H1 (cell line): ENCODE results near the gene CDH16. TPM values are rescaled to one million over a fixed set of nuclear protein-coding genes. Genes with fewer than 3 reads are reported as not detected.

Source experiments
- CTCF ChIA-PET: fragments of 300-600 bp; sonication (Branson Sonifier 250); formaldehyde crosslinking; loops from one replicate; lab custom pipeline; 2021; ENCODE audit not compliant: partially characterized antibody; lab: Charles Lee
- POLR2A ChIA-PET: fragments of 300-600 bp; sonication (Branson Sonifier 250); formaldehyde crosslinking; loops from one replicate; lab custom pipeline; 2021; ENCODE audit warnings: inconsistent platforms; ENCODE audit not compliant: partially characterized antibody; lab: Charles Lee
- DNase-seq, 2 experiments: peaks; one replicate each; pipeline versions ENCODE4 v3.0.0 to v3.0.0-alpha.2; 2010 to 2022; ENCODE audit warnings: low spot score in 2 of 2, low read depth in 1 of 2, mixed read lengths in 1 of 2
- FAIRE-seq: peaks from 2 replicates; lab custom pipeline; 2011; peaks lifted over from hg19 to GRCh38; lab: Jason Lieb, UNC
- H2AFZ ChIP-seq: 2 replicates; pipeline ENCODE4 v1.8.1; 2012; ENCODE audit warnings: low read length, inconsistent platforms
- H2AK5ac ChIP-seq: 2 replicates; pipeline ENCODE4 v1.6.1; 2013; ENCODE audit warnings: low read depth, low read length
- H2BK120ac ChIP-seq: replicated peaks from 2 replicates; pipeline ENCODE3; 2013; ENCODE audit warnings: low read depth, low read length, inconsistent platforms
- H2BK12ac ChIP-seq: 2 replicates; pipeline ENCODE4 v1.6.1; 2013; ENCODE audit warnings: low read depth, low read length
- H2BK15ac ChIP-seq: 2 replicates; pipeline ENCODE4 v1.6.1; 2013; ENCODE audit warnings: low read length
- H2BK20ac ChIP-seq: 2 replicates; pipeline ENCODE4 v1.6.1; 2013; ENCODE audit warnings: low read length
- H2BK5ac ChIP-seq: 2 replicates; pipeline ENCODE4 v1.6.1; 2013; ENCODE audit warnings: low read depth, low read length
- H3K14ac ChIP-seq: 2 replicates; pipeline ENCODE4 v1.6.1; 2013; ENCODE audit warnings: inconsistent platforms; ENCODE audit not compliant: insufficient read length
- H3K18ac ChIP-seq: 2 replicates; pipeline ENCODE4 v1.6.1; 2013; ENCODE audit warnings: low read length; ENCODE audit errors: extremely low read depth
- H3K23ac ChIP-seq: 2 replicates; pipeline ENCODE4 v1.6.1; 2013; ENCODE audit warnings: inconsistent platforms; ENCODE audit not compliant: insufficient read length
- H3K23me2 ChIP-seq: 2 replicates; pipeline ENCODE4 v1.6.1; 2013; ENCODE audit warnings: low read depth, low read length
- H3K27ac ChIP-seq: 2 replicates; pipeline ENCODE4 v1.6.1; 2011; ENCODE audit warnings: low read depth, low read length, inconsistent platforms
- H3K27me3 ChIP-seq, 4 experiments: replicated peaks in 1 of 4; 1 replicate in 1 of 4; 2 replicates in 3 of 4; pipeline versions ENCODE4 v1.6.1 to v1.8.1; 2011 to 2013; ENCODE audit warnings: low read length in 3 of 4, mild to moderate bottlenecking in 3 of 4, inconsistent platforms in 2 of 4, mixed read lengths in 2 of 4, moderate library complexity in 1 of 4; ENCODE audit not compliant: control insufficient read depth in 3 of 4, insufficient read depth in 3 of 4; ENCODE audit errors: extremely low read depth in 1 of 4
- H3K36me3 ChIP-seq, 4 experiments: 2 replicates each; pipeline versions ENCODE4 v1.6.1 to v1.8.1; 2011 to 2013; ENCODE audit warnings: mild to moderate bottlenecking in 4 of 4, low read length in 3 of 4, moderate library complexity in 2 of 4, control low read depth in 1 of 4, inconsistent platforms in 1 of 4; ENCODE audit not compliant: insufficient read depth in 4 of 4, control insufficient read depth in 2 of 4
- H3K4ac ChIP-seq: replicated peaks from 2 replicates; pipeline ENCODE3; 2013; ENCODE audit warnings: low read length, low read depth, mixed read lengths, inconsistent platforms; ENCODE audit not compliant: insufficient read length
- H3K4me1 ChIP-seq, 4 experiments: replicated peaks in 1 of 4; 1 replicate in 1 of 4; 2 replicates in 3 of 4; pipeline versions ENCODE4 v1.6.1 to v1.8.1; 2011 to 2013; ENCODE audit warnings: low read length in 3 of 4, inconsistent platforms in 2 of 4, mixed read lengths in 1 of 4; ENCODE audit not compliant: insufficient read depth in 4 of 4, control insufficient read depth in 3 of 4
- H3K4me2 ChIP-seq, 2 experiments: 2 replicates each; pipeline versions ENCODE4 v1.6.1 to v1.8.1; 2011 to 2013; ENCODE audit warnings: low read depth in 2 of 2, low read length in 2 of 2, control low read depth in 1 of 2, inconsistent platforms in 1 of 2, mild to moderate bottlenecking in 1 of 2; ENCODE audit not compliant: insufficient read depth in 1 of 2
- H3K4me3 ChIP-seq, 4 experiments: fragments of 200-600, 300-600 bp in 1 of 4; sonication (generic), shearing (Covaris generic), sonication (Bioruptor Twin) in 1 of 4; 2 replicates each; pipeline versions ENCODE4 v1.5.1 to v1.8.1; 2011 to 2016; ENCODE audit warnings: low read length in 4 of 4, low read depth in 3 of 4, control low read depth in 2 of 4, inconsistent platforms in 2 of 4, mild to moderate bottlenecking in 2 of 4, mixed read lengths in 1 of 4, moderate library complexity in 1 of 4; ENCODE audit not compliant: insufficient read depth in 2 of 4; ENCODE audit errors: extremely low read depth in 1 of 4
- H3K56ac ChIP-seq: replicated peaks from 2 replicates; pipeline ENCODE3; 2013; ENCODE audit warnings: low read depth, mild to moderate bottlenecking, mixed read lengths, low read length, inconsistent platforms; ENCODE audit not compliant: insufficient read length
- H3K79me1 ChIP-seq: 2 replicates; pipeline ENCODE4 v1.6.1; 2013; ENCODE audit warnings: low read depth, low read length, control low read depth
- H3K79me2 ChIP-seq, 2 experiments: 2 replicates each; pipeline versions ENCODE4 v1.6.1 to v1.8.1; 2012 to 2013; ENCODE audit warnings: low read length in 2 of 2, mild to moderate bottlenecking in 2 of 2, inconsistent platforms in 1 of 2; ENCODE audit not compliant: insufficient read depth in 2 of 2, control insufficient read depth in 1 of 2
- H3K9ac ChIP-seq, 4 experiments: replicated peaks in 1 of 4; 1 replicate in 1 of 4; 2 replicates in 3 of 4; pipeline versions ENCODE4 v1.6.1 to v1.8.1; 2011 to 2013; ENCODE audit warnings: low read depth in 3 of 4, low read length in 3 of 4, control low read depth in 2 of 4, mild to moderate bottlenecking in 2 of 4, moderate library complexity in 2 of 4, inconsistent platforms in 1 of 4; ENCODE audit errors: extremely low read depth in 1 of 4
- H3K9me3 ChIP-seq, 2 experiments: 2 replicates each; pipeline versions ENCODE4 v1.6.1 to v1.8.1; 2012 to 2013; ENCODE audit warnings: mild to moderate bottlenecking in 2 of 2, moderate library complexity in 2 of 2, control low read depth in 1 of 2, inconsistent platforms in 1 of 2, low read depth in 1 of 2, low read length in 1 of 2, mixed read lengths in 1 of 2; ENCODE audit not compliant: insufficient read depth in 2 of 2
- H4K20me1 ChIP-seq, 2 experiments: replicated peaks in 1 of 2; 2 replicates each; pipeline versions ENCODE3 to v1.8.1; 2011 to 2013; ENCODE audit warnings: inconsistent platforms in 2 of 2, low read length in 2 of 2, mild to moderate bottlenecking in 1 of 2; ENCODE audit not compliant: insufficient read depth in 2 of 2, control insufficient read depth in 1 of 2
- H4K5ac ChIP-seq: 2 replicates; pipeline ENCODE4 v1.6.1; 2013; ENCODE audit warnings: low read length, low read depth, mixed read lengths, inconsistent platforms; ENCODE audit not compliant: insufficient read length
- H4K8ac ChIP-seq: 2 replicates; pipeline ENCODE4 v1.8.0; 2013; ENCODE audit warnings: mild to moderate bottlenecking, moderate library complexity, low read length, inconsistent platforms; ENCODE audit not compliant: insufficient read depth; ENCODE audit errors: extremely low read depth
- H4K91ac ChIP-seq: replicated peaks from 2 replicates; pipeline ENCODE3; 2013; ENCODE audit warnings: low read length, mixed read lengths, inconsistent platforms; ENCODE audit not compliant: insufficient read length
- KDM1A ChIP-seq: fragments of 200-600, 300-600 bp; sonication (generic); IDR thresholded peaks from 2 replicates; pipeline ENCODE4 v1.7.1; 2016; ENCODE audit warnings: mild to moderate bottlenecking, low read length, borderline replicate concordance
- KDM4A ChIP-seq: IDR thresholded peaks from one replicate; pipeline ENCODE4 v1.7.1; 2012; ENCODE audit warnings: low read depth, mild to moderate bottlenecking, moderate library complexity, low read length, inconsistent platforms; ENCODE audit not compliant: severe bottlenecking
- NANOG ChIP-seq: IDR thresholded peaks from 2 replicates; pipeline ENCODE4 v1.6.1; 2011; ENCODE audit warnings: low read length, low read depth, mild to moderate bottlenecking, inconsistent platforms; ENCODE audit not compliant: insufficient read depth, poor library complexity, severe bottlenecking
- RNF2 ChIP-seq: fragments of 200-900, 300-1000 bp; sonication (generic); IDR thresholded peaks from 2 replicates; pipeline ENCODE4 v1.7.1; 2016; ENCODE audit warnings: borderline replicate concordance, low read depth, mild to moderate bottlenecking, antibody characterized with exemption, low read length; ENCODE audit not compliant: poor library complexity, severe bottlenecking; ENCODE audit errors: missing control alignments
- SP1 ChIP-seq: IDR thresholded peaks from 2 replicates; pipeline ENCODE4 v1.6.1; 2011; ENCODE audit warnings: low read depth, low read length
- TAF1 ChIP-seq: IDR thresholded peaks from 2 replicates; pipeline ENCODE4 v1.6.1; 2011; ENCODE audit warnings: mild to moderate bottlenecking, low read depth, low read length
- WGBS, 2 experiments: shearing (Covaris generic) in 1 of 2; methylation state at CpG; one replicate each; pipeline versions ENCODE4 v1.1.6 to v1.1.7; 2013 to 2015; ENCODE audit warnings: low lambda C conversion rate in 2 of 2, mixed read lengths in 2 of 2, inconsistent platforms in 1 of 2, low coverage in 1 of 2, missing lambda C conversion rate in 1 of 2; ENCODE audit not compliant: insufficient replicate concordance in 2 of 2, insufficient coverage in 1 of 2, insufficient read length in 1 of 2; ENCODE audit errors: extremely low coverage in 1 of 2, missing lambda C conversion rate in 1 of 2; 5-methylcytosine and 5-hydroxymethylcytosine counted together
- polyA plus RNA-seq, 7 experiments: library from polyadenylated mRNA; depleted of rRNA in 3 of 7; stranded (reverse) in 5 of 7; unstranded in 2 of 7; fragments of >200 nt in 5 of 7; fragments of 200-250 nt in 2 of 7; gene quantifications; 1 replicate in 5 of 7; 2 replicates in 1 of 7; 4 replicates in 1 of 7; pipeline versions ENCODE4 v1.2.1 to v1.2.3, GENCODE V29; 2011 to 2013; ENCODE audit warnings: missing spikeins in 2 of 7, mixed read lengths in 2 of 7
- total RNA-seq: library from RNA; stranded (reverse); fragmentation: NEBNext Ultra II Directional; extraction: Animal tissue kit (Norgen Biotek cat#: 25700); gene quantifications from 2 replicates; pipeline ENCODE4 v1.2.1, GENCODE V29; 2021
- TF ChIP-seq, protein P1 (sequence below): IDR thresholded peaks from 2 replicates; pipeline ENCODE4 v1.6.1; 2012; ENCODE audit warnings: low read length, inconsistent platforms
- TF ChIP-seq, protein P2 (sequence below): IDR thresholded peaks from 2 replicates; pipeline ENCODE4 v1.6.1; 2012; ENCODE audit warnings: inconsistent platforms

CDH16 gene
- total and polyA plus RNA-seq, 2 of the 8 experiments (the other 6 are each of a cell fraction or from before 2014, with no cell fraction given), result not detected

DNA sequence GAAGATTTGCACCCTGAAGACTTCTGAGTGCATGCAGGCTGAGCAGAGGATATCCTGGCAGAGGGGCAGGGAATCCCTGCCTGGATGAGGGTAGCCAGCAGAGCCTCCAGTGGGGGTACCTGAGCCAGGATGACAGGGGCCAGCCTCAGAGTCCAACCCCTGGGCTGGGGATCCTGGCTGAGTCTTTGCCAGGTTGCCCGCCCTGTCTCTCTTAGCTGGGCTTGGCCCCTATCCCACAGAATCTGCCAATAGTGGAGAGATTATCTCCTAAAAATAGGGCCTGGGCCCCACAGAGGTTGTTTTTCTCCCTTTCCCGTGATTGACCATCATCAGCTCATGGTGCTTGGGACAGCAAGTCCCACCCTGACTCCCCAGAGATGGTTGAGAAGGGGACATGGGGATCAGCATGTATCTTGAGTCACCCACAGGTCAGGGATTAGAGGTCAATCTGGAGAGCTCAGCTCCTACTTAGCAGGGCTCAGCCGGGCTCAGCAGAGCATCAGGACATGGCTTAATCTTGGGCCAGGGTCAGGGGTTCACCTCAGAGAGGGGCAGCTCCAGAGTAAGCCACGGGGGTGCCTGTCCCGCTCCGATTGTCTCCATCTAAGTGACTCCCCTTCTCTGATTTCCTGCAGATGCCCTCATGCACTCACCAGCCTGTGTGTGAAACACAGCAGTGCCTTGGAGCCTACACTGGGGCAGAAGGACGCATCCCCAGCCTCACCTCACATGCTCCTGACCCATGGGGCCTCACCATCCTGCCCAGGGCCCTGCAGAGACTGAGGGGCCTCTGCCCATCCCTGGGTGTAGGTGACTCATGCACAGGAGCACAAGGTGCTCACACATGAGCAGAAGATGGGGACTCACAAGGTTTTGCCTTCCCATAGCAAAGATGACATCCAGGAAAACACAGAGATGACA is 11.5 kb downstream of the CDH16 start:
- Histone ChIP-seq H3K4me3 (no peak overlapping the region), H2BK15ac (no peak overlapping the region), H2AFZ (no peak overlapping the region), H3K18ac (no peak overlapping the region), H3K79me1 (no peaks in the 10 kb centered on the region), H3K23me2 (no peaks in the 10 kb centered on the region), H3K4me1 (peaks cover 0 to 5% (median 0%) of the 10 kb centered on the region in 4 experiments; a peak in 2 of 7 replicates), H3K4me2 (no peak overlapping the region), H3K4ac (no peak overlapping the region), H3K23ac (no peak overlapping the region), H2BK20ac (no peak overlapping the region; the same call in 1 of the 2 replicates), H2BK12ac (no peak overlapping the region), H3K79me2 (no peaks in the 10 kb centered on the region), H3K36me3 (no peaks in the 10 kb centered on the region), H2BK120ac (no peak overlapping the region), H4K8ac (no peak overlapping the region), H3K9me3 (no peaks in the 10 kb centered on the region), H3K27me3 (no peaks in the 10 kb centered on the region; a peak in 1 of 7 replicates), H4K91ac (no peak overlapping the region), H4K20me1 (no peaks in the 10 kb centered on the region), H3K9ac (no peak overlapping the region), H3K14ac (no peak overlapping the region), H4K5ac (no peak overlapping the region), H2BK5ac (no peak overlapping the region), H2AK5ac (no peak overlapping the region), H3K27ac (no peak overlapping the region), H3K56ac (no peak overlapping the region)
- DNase-seq (no peak), FAIRE-seq (no peak)
- ChIA-PET CTCF (interaction anchor here (0.9 to 42.0 kb wide), 3 partner anchors 8 to 77 kb away, joined by 3 to 1009 read pairs (median 1009); partner anchors contain the start of genes CDH16, PDP2 and RRAD), POLR2A (interaction anchor here (0.9 kb wide), 1 partner anchor 21 kb away, joined by 3 read pairs; no protein-coding TSS in a partner anchor)
- 78% methylated on average over 7 of the region's 7 CpGs; no CpG with 5 or more reads in 1 of the 2 experiments for WGBS, 2 experiments
- TF ChIP-seq TAF1 (no peak), SP1 (no peak), KDM1A (no peak), KDM4A (no peak), NANOG (no peak), RNF2 (no peak)
- TF ChIP-seq, protein P1, sequence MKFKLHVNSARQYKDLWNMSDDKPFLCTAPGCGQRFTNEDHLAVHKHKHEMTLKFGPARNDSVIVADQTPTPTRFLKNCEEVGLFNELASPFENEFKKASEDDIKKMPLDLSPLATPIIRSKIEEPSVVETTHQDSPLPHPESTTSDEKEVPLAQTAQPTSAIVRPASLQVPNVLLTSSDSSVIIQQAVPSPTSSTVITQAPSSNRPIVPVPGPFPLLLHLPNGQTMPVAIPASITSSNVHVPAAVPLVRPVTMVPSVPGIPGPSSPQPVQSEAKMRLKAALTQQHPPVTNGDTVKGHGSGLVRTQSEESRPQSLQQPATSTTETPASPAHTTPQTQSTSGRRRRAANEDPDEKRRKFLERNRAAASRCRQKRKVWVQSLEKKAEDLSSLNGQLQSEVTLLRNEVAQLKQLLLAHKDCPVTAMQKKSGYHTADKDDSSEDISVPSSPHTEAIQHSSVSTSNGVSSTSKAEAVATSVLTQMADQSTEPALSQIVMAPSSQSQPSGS, result no peak
- TF ChIP-seq, protein P2, sequence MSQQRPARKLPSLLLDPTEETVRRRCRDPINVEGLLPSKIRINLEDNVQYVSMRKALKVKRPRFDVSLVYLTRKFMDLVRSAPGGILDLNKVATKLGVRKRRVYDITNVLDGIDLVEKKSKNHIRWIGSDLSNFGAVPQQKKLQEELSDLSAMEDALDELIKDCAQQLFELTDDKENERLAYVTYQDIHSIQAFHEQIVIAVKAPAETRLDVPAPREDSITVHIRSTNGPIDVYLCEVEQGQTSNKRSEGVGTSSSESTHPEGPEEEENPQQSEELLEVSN, result no peak
